ENCODE data around the gene C21orf91.
"Not testable (repeated sequence)": the region's sequence is repeated elsewhere in the genome, so short reads cannot be mapped to it uniquely, and the experiment has no call there.

C21orf91 gene

DNA sequence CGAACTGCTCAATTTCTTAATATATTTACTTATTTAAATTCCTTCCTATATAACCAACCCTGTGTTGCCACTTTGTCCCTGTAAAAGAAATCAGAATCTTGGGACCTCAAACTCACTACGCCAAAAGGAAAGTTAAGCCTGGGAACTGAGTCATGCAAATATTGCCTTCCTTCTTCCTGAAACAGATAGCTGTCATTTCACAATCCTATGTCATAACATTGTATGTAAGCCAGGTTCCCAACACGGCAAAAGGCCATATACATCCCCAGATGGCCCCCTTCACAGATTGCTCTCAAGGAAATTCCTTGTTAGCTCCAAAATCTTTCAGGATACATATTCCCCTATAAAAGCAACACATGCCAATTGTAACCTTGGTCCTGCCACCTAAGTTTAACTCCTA, 39.7 kb downstream of the C21orf91 start:
- no peak for DNase-seq (ENCODE audit: low read depth in 2 of 3, low spot score in 1 of 3)

- DNase-seq (ENCODE audit: low read depth in 2 of 3, low spot score in 1 of 3) = no peak
Measured at GRCh38 chr21:17777072-17777765, 41.9 kb downstream of the C21orf91 start.

GRCh38 chr21:17775431-17776126, 43.6 kb downstream of the C21orf91 start:
- DNase-seq (ENCODE audit: low read depth in 2 of 3, low spot score in 1 of 3) = peak in 1 of 3 donors; percentile 46

GRCh38 chr21:17775021-17775420, 44.1 kb downstream of the C21orf91 start:
- DNase-seq (ENCODE audit: low read depth in 2 of 3, low spot score in 1 of 3) = not testable (repeated sequence)

- no peak for DNase-seq (ENCODE audit: low read depth in 2 of 3, low spot score in 1 of 3)
Measured at GRCh38 chr21:17769447-17769845, 49.7 kb downstream of the C21orf91 start.

DNA sequence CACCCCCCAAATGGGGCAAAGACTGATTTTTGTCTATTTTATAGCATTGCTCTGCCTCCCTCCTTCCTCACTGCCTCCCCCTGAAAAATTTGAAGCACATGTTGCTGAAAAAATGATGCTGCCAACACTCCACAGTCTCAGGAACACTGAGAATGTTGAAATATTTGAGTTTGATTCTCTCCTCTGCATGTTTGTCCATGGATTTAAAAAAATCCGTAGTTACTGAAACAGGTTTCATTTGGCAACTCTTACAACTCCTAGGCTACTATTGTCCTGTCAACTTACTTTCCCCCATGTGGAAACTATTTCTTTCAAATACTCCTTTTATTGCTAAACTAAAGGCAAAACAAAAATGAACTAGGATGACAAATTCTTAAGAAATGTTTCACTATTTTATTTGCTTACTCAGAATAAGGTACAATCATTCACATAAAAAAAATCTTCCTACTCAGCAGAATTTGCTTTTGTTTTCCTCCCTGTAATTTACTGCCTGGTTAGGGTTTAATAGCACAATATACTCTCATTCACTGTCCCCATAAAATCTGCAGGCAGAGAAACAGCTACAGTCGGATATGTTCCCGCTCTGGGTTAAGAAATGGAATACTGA, 50.2 kb downstream of the C21orf91 start:
- DNase-seq (ENCODE audit: low read depth in 2 of 3, low spot score in 1 of 3) = no peak

GRCh38 chr21:17765207-17765606, 53.9 kb downstream of the C21orf91 start:
- no peak for DNase-seq (ENCODE audit: low read depth in 2 of 3, low spot score in 1 of 3)

GRCh38 chr21:17763288-17764037, 55.7 kb downstream of the C21orf91 start:
- DNase-seq (ENCODE audit: low read depth in 2 of 3, low spot score in 1 of 3) = no peak

GRCh38 chr21:17759511-17760178, 59.5 kb downstream of the C21orf91 start:
- DNase-seq (ENCODE audit: low read depth in 2 of 3, low spot score in 1 of 3) = no peak

DNA sequence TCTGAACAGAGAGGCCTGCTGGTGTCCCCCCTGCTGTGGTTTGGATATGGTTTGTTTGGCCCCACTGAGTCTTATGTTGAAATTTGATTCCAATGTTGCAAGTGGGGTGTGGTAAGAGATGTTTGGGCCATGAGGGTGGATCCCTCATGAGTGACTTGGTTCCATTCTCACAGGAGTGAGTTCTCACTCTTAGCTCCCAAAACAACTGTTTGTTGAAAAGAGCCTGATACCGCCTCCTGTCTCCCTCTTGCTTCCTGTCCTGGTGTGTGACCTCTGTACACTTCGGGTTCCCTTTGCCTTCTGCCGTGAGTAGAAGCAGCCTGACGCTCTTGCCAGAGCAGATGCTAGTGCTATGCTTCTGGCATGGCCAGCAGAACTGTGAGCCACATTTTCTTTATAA, 60.5 kb downstream of the C21orf91 start:
- no peak for DNase-seq (ENCODE audit: low read depth in 2 of 3, low spot score in 1 of 3)

DNA sequence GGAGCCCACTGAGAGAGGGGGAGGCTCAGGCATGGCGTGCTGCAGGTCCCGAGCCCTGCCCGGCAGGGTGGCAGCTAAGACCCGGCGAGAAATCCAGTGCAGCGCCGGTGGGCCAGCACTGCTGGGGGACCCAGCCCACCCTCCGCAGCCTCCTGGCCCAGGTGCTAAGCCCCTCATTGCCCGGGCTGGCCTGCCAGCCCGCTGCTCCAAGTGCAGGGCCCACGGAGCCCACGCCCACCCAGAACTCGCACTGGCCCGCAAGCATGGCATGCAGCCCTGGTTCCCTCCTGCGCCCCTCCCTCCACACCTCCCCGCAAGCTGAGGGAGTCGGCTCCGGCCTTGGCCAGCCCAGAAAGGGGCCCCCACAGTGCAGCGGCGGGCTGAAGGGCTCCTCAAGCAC, 61.5 kb downstream of the C21orf91 start:
- DNase-seq (ENCODE audit: low read depth in 2 of 3, low spot score in 1 of 3) = no peak

- DNase-seq (ENCODE audit: low read depth in 2 of 3, low spot score in 1 of 3) = no peak
Measured at GRCh38 chr21:17753736-17754135, 65.4 kb downstream of the C21orf91 start.

DNA sequence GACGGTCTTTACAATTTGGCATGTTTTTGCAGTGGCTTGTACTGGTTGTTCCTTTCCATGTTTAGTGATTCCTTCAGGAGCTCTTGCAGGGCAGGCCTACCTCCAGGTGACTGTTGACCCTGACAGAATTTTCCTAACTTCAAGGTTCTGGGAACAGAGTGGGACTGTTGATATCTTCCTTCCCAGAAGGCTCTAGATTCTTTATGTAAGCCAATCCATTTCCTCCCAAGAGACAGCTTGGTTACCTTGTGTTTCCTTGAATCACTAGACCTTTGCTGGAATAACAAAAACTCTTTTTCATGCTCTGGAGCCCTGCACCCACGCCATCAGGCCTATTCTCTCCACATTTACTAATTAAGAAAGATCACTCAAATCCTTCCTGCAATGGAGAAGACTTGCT, 67.0 kb downstream of the C21orf91 start:
- no peak for DNase-seq (ENCODE audit: low read depth in 2 of 3, low spot score in 1 of 3)

DNA sequence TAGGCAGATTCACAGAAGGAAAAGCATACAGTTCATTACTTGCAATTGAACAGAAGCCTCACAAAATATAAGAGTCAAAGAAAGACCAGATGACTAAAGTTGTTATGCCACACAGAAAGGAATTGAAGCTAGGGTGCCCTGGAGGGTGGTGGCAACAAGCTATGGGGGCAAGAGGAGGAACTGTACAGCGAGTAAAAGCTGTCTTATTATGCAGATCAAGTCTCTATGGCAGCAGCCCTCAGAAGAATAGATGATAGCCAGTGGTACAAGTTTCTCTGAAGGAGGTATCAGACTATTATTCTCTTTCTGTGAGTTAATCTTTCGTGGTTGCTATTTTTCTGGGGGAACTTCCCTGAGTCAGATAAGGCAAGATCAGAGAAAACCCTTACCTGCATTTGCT, 72.2 kb downstream of the C21orf91 start:
- DNase-seq (ENCODE audit: low read depth in 2 of 3, low spot score in 1 of 3) = no peak

- no peak for DNase-seq (ENCODE audit: low read depth in 2 of 3, low spot score in 1 of 3)
Measured at GRCh38 chr21:17745086-17745485, 74.1 kb downstream of the C21orf91 start.

GRCh38 chr21:17742940-17743592, 76.1 kb downstream of the C21orf91 start:
- DNase-seq (ENCODE audit: low read depth in 2 of 3, low spot score in 1 of 3) = no peak

DNA sequence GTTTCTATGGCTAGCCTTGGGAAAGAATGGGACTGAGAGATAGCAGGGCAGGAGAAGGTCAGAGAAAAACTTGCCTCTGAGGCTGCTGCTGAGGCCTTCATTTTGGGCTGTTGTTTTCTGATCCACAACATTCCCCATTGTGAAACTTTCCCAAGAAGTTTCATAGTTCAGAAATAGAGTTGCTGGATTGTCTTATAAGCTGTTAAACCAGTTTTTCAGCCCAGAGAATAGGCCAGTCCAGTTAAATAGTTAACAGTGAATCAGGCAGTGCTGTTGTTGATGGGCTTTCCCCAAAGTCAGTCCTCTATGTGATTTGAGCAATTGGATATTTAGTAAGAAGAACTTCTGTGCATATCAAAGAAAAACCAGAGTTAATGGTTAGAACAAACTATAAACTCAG, 77.0 kb downstream of the C21orf91 start:
- no peak for DNase-seq (ENCODE audit: low read depth in 2 of 3, low spot score in 1 of 3)

Measured in stimulated activated CD4-positive, alpha-beta T cell treated with anti-CD3 and anti-CD28 coated beads, Interleukin-12 subunit alpha, Interleukin-12 subunit beta, amount 100 ng/mL, for 48 hours (primary cell).